AML-193 (cell line): ENCODE results near the gene SH3RF3.
A peak's percentile ranks its signal among the peaks of the same experiment; 100 is the strongest.
"Not testable (repeated sequence)": the region's sequence is repeated elsewhere in the genome, so short reads cannot be mapped to it uniquely, and the experiment has no call there.

Source experiments
- DNase-seq, 2 experiments: peaks; one replicate each; lab custom pipeline; 2025; lab: John Stamatoyannopoulos, UW

Gene SH3RF3

GRCh38 chr2:109128616-109129355 is at the start of gene SH3RF3:
SH3RF3 (plus strand) TSS chr2:109129205.
- DNase-seq, result peak; percentile 18 to 33

GRCh38 chr2:109079590-109079989 is 49.4 kb upstream of the SH3RF3 start:
- DNase-seq, result no peak

GRCh38 chr2:109080109-109080508 is 48.9 kb upstream of the SH3RF3 start:
- no peak for DNase-seq

GRCh38 chr2:109080757-109081156 is 48.2 kb upstream of the SH3RF3 start:
- DNase-seq, result no peak

GRCh38 chr2:109081374-109081773 is 47.6 kb upstream of the SH3RF3 start:
- no peak for DNase-seq

GRCh38 chr2:109083771-109084170 is 45.2 kb upstream of the SH3RF3 start:
- no peak for DNase-seq

GRCh38 chr2:109084341-109084740 is 44.7 kb upstream of the SH3RF3 start:
- no peak for DNase-seq

GRCh38 chr2:109085912-109086742 is 42.9 kb upstream of the SH3RF3 start:
- no peak for DNase-seq

GRCh38 chr2:109086743-109087020 is 42.3 kb upstream of the SH3RF3 start:
- DNase-seq, result no peak

- no peak for DNase-seq
Measured at GRCh38 chr2:109087055-109087663, 41.8 kb upstream of the SH3RF3 start.

- DNase-seq, result no peak
Measured at GRCh38 chr2:109089602-109090300, 39.3 kb upstream of the SH3RF3 start.

GRCh38 chr2:109091526-109091925 is 37.5 kb upstream of the SH3RF3 start:
- no peak for DNase-seq

GRCh38 chr2:109094144-109094543 is 34.9 kb upstream of the SH3RF3 start:
- no peak for DNase-seq

GRCh38 chr2:109098251-109098920 is 30.6 kb upstream of the SH3RF3 start:
- no peak for DNase-seq

- no peak for DNase-seq
Measured at GRCh38 chr2:109098921-109099273, 30.1 kb upstream of the SH3RF3 start.

- no peak for DNase-seq
Measured at GRCh38 chr2:109102588-109103233, 26.3 kb upstream of the SH3RF3 start.

GRCh38 chr2:109105113-109105512 is 23.9 kb upstream of the SH3RF3 start:
- DNase-seq, result no peak

GRCh38 chr2:109108740-109109139 is 20.3 kb upstream of the SH3RF3 start:
- DNase-seq, result no peak

GRCh38 chr2:109109342-109109741 is 19.7 kb upstream of the SH3RF3 start:
- no peak for DNase-seq

GRCh38 chr2:109110170-109110569 is 18.8 kb upstream of the SH3RF3 start:
- no peak for DNase-seq

- not testable (repeated sequence) for DNase-seq
Measured at GRCh38 chr2:109117181-109117580, 11.8 kb upstream of the SH3RF3 start.
